Osteoblast (primary cell): ENCODE measurements around the gene KCNG3. TPM values are rescaled to one million over a fixed set of nuclear protein-coding genes. Genes with fewer than 3 reads are reported as not detected.

Experiments
- DNase-seq: peaks from one replicate; pipeline ENCODE4 v3.0.0; 2011; ENCODE audit warnings: low spot score, mixed read lengths; ENCODE audit not compliant: insufficient read length; ENCODE audit errors: missing footprints
- H2AFZ ChIP-seq: 2 replicates; pipeline ENCODE4 v1.6.0; 2011; ENCODE audit warnings: mild to moderate bottlenecking, low read length
- H3K27ac ChIP-seq: 2 replicates; pipeline ENCODE4 v1.5.1; 2011; ENCODE audit warnings: mild to moderate bottlenecking, low read depth, low read length, moderate library complexity
- H3K27me3 ChIP-seq: 2 replicates; pipeline ENCODE4 v1.6.0; 2012; ENCODE audit warnings: mild to moderate bottlenecking, control low read depth, inconsistent platforms, low read length, moderate library complexity; ENCODE audit not compliant: insufficient read depth
- H3K36me3 ChIP-seq: 2 replicates; pipeline ENCODE4 v1.5.1; 2011; ENCODE audit warnings: mild to moderate bottlenecking, low read length, control low read depth, moderate library complexity; ENCODE audit not compliant: insufficient read depth
- H3K4me1 ChIP-seq: 2 replicates; pipeline ENCODE4 v1.5.1; 2011; ENCODE audit warnings: mild to moderate bottlenecking, low read length, control low read depth, moderate library complexity; ENCODE audit not compliant: insufficient read depth
- H3K4me2 ChIP-seq: 2 replicates; pipeline ENCODE4 v1.6.0; 2011; ENCODE audit warnings: mild to moderate bottlenecking, low read length; ENCODE audit not compliant: insufficient read depth
- H3K4me3 ChIP-seq: fragments of 200-600 bp; sonication (generic); 3 replicates; pipeline ENCODE4 v1.5.1; 2012; ENCODE audit warnings: mild to moderate bottlenecking, low read length, inconsistent platforms; ENCODE audit not compliant: insufficient read depth
- H3K79me2 ChIP-seq: 2 replicates; pipeline ENCODE4 v1.6.0; 2012; ENCODE audit warnings: mild to moderate bottlenecking, low read length, control low read depth, inconsistent platforms; ENCODE audit not compliant: insufficient read depth
- H3K9me3 ChIP-seq: 2 replicates; pipeline ENCODE4 v1.5.1; 2011; ENCODE audit warnings: low read depth, low read length, control low read depth
- H4K20me1 ChIP-seq: 2 replicates; pipeline ENCODE4 v1.6.0; 2012; ENCODE audit warnings: mild to moderate bottlenecking, low read length, control low read depth; ENCODE audit not compliant: insufficient read depth
- total RNA-seq: library from RNA; depleted of rRNA; stranded (reverse); fragments of >200 nt; gene quantifications from 2 replicates; pipeline ENCODE4 v1.2.3, GENCODE V29; 2012
- TF ChIP-seq, protein P1 (sequence below): IDR thresholded peaks from 2 replicates; pipeline ENCODE4 v1.5.1; 2011; ENCODE audit warnings: mild to moderate bottlenecking, low read depth, low read length, moderate library complexity; ENCODE audit errors: extremely low read depth

Gene KCNG3
- total RNA-seq, 1 donor: under 0.01 TPM

DNA sequence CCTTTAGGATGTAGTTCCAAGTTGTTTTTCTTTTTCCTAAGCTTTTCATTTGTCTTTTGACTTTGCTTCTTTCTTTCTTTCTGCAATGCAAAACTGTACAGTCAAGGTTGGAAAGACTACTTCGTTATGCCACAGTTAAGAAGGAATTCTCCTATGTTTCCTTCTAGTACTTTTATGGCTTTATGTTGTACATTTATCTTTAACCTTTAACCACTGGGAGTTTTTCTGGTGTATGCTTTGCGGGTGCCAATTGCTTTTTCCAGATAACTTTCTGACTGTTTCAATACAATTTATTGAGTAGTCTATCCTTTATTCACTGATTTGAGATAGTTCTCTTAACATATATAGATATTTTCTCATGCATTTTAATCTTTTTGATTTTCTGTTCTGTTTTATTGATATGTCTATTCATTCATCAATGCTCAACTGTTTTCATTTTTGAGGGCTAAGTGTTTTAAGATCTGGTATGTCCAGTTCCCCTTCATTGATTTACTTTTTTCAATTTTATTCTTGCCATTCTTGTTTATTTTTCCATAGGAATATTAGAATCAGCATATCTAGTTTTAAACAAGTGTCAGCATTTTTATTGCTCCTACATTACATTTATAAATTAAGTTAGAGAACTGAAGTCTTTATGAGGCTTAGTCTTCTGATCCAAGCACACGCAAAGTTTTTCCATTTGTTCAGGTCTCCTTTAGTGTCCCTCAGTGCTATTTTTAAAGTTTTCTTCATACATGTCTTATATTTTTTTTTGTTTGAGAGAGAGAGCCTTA, 82.9 kb downstream of the KCNG3 start:
- no peak overlapping the region for H3K27ac ChIP-seq

DNA sequence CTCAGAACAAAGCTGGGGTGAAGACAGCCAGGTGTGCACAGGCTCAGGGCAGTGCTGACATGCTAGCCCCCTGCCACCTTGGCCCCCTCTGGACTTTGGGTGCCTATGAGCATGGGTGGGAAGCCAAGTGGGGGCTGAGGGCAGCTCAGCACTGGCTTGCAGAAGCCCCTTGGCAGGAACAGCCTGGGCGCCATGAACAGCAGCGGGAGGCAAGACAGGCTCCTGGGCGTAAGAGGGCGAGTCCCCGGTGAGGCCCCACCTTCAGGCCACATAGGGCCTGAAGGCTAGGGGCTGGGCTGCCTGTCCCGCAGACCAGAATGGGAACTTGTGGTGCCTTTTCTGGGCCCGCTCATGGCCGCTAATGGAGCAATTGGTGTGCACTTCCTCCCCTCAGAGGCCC, 85.8 kb downstream of the KCNG3 start:
- DNase-seq: no peak
- H4K20me1 ChIP-seq: no peaks in the 10 kb centered on the region
- no peaks in the 10 kb centered on the region for H3K27me3 ChIP-seq
- no peak overlapping the region for H3K4me2 ChIP-seq
- no peak overlapping the region for H2AFZ ChIP-seq
- no peaks in the 10 kb centered on the region for H3K79me2 ChIP-seq
- no peak overlapping the region for H3K4me3 ChIP-seq
- H3K4me1 ChIP-seq: no peaks in the 10 kb centered on the region
- TF ChIP-seq, protein P1, sequence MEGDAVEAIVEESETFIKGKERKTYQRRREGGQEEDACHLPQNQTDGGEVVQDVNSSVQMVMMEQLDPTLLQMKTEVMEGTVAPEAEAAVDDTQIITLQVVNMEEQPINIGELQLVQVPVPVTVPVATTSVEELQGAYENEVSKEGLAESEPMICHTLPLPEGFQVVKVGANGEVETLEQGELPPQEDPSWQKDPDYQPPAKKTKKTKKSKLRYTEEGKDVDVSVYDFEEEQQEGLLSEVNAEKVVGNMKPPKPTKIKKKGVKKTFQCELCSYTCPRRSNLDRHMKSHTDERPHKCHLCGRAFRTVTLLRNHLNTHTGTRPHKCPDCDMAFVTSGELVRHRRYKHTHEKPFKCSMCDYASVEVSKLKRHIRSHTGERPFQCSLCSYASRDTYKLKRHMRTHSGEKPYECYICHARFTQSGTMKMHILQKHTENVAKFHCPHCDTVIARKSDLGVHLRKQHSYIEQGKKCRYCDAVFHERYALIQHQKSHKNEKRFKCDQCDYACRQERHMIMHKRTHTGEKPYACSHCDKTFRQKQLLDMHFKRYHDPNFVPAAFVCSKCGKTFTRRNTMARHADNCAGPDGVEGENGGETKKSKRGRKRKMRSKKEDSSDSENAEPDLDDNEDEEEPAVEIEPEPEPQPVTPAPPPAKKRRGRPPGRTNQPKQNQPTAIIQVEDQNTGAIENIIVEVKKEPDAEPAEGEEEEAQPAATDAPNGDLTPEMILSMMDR: no peak
- no peaks in the 10 kb centered on the region for H3K9me3 ChIP-seq
- no peaks in the 10 kb centered on the region for H3K36me3 ChIP-seq
- no peak overlapping the region for H3K27ac ChIP-seq

More for the DNA sequence above, 82.9 kb downstream of the KCNG3 start:
- H4K20me1 ChIP-seq: no peaks in the 10 kb centered on the region
- H3K9me3 ChIP-seq: peaks cover 2% of the 10 kb centered on the region
- no peaks in the 10 kb centered on the region for H3K79me2 ChIP-seq
- no peaks in the 10 kb centered on the region for H3K36me3 ChIP-seq
- H2AFZ ChIP-seq: no peak overlapping the region
- no peak for DNase-seq
- H3K27me3 ChIP-seq: no peaks in the 10 kb centered on the region
- no peaks in the 10 kb centered on the region for H3K4me1 ChIP-seq
- no peak overlapping the region for H3K4me2 ChIP-seq
- TF ChIP-seq, protein P1: no peak
- H3K4me3 ChIP-seq: no peak overlapping the region

GRCh38 chr2:42407476-42407875, 86.3 kb downstream of the KCNG3 start:
- Histone ChIP-seq H3K27me3 (no peaks in the 10 kb centered on the region), H4K20me1 (no peaks in the 10 kb centered on the region), H3K9me3 (no peaks in the 10 kb centered on the region), H2AFZ (no peak overlapping the region), H3K27ac (no peak overlapping the region), H3K4me3 (no peak overlapping the region), H3K79me2 (no peaks in the 10 kb centered on the region), H3K4me1 (no peaks in the 10 kb centered on the region), H3K36me3 (no peaks in the 10 kb centered on the region), H3K4me2 (no peak overlapping the region)
- TF ChIP-seq, protein P1: no peak
- DNase-seq: no peak

DNA sequence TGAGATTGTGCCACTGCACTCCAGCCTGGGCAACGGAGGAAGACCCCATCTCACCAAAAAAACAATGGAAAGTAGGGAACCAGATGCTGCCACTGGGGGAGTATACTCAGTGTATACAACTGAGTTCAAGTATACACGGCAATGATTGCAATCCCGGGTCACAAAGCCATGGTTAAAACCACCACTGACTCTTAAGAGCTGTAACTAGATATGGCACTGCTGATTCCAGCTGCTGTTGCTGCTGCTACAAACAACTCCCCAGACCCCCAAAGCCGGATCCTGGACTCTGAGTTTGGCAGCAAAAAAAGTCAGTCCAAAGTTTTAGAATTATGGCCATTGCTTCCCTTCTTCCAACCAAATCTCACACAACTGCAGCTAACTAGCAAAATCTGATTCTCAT, 89.1 kb downstream of the KCNG3 start:
- no peaks in the 10 kb centered on the region for H3K4me1 ChIP-seq
- no peaks in the 10 kb centered on the region for H4K20me1 ChIP-seq
- no peaks in the 10 kb centered on the region for H3K79me2 ChIP-seq
- no peak overlapping the region for H3K4me3 ChIP-seq
- no peak for DNase-seq
- no peak overlapping the region for H3K27ac ChIP-seq
- TF ChIP-seq, protein P1: no peak
- no peaks in the 10 kb centered on the region for H3K27me3 ChIP-seq
- no peaks in the 10 kb centered on the region for H3K9me3 ChIP-seq
- H3K36me3 ChIP-seq: no peaks in the 10 kb centered on the region
- H2AFZ ChIP-seq: no peak overlapping the region
- H3K4me2 ChIP-seq: no peak overlapping the region
